Activated effector memory CD4-positive, alpha-beta T cell treated with anti-CD3 and anti-CD28 coated beads, Interleukin-2, amount 50 U/mL, for 16 hours (primary cell): ENCODE measurements around the gene PLXDC2.

Source experiments
- DNase-seq: peaks from one replicate; pipeline ENCODE4 v3.0.0-alpha.2; 2020

Gene PLXDC2

DNA sequence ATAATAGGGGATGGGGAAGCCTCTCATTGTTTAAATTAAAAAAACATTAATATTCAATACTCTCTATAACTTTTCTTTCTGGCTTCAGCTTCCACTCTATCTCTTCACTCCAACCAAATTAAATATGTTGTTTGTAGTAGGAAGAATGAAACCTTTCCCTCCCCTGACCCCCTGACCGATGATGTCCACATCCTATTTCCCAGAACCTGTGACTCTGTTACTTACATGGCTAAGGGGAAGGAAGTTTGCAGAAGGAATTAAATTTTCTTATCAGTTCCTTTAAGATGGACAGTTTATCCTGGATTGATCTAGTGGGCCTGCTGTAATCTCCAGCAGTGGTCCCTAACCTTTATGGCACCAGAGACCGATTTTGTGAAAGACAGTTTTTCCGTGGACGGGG lies 130.0 kb downstream of the PLXDC2 start:
- DNase-seq = no peak

DNA sequence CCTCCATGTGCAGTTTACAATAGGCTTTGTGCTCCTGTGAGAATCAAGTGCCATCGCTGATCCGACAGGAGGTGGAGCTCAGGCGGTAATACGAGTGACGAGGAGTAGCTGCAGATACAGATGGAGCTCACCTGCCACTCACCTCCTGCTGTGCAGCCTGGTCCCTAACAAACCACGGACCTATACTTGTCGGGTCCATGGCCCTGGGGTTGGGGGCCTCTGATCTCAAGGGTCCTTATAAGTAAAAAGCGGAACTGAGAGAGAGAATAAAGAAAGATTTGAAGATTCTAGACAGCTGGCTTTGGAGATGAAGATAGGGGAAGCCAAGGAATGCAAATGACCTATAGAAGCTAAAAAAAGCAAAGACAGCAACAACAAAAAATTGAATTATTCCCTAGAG lies 130.6 kb downstream of the PLXDC2 start:
- DNase-seq = no peak

DNA sequence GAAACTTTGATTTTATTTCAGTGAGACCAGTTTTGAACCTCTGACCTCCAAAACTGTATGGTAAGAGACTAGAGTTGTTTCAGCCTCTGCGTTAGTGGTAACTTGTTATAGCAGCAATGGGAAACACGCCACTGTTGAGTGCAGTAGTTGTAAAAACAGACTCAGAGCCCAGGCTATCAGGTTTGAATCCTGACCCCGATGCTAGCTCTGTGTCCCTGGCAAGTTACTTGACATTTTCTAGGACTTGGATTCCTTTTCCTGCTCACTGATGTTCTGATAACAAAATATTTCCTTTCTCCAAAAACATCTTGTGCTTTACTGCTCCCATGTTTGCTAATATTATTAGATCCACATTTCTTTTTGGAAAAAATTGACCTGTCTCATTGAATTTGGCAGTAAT lies 131.0 kb downstream of the PLXDC2 start:
- DNase-seq = no peak

DNA sequence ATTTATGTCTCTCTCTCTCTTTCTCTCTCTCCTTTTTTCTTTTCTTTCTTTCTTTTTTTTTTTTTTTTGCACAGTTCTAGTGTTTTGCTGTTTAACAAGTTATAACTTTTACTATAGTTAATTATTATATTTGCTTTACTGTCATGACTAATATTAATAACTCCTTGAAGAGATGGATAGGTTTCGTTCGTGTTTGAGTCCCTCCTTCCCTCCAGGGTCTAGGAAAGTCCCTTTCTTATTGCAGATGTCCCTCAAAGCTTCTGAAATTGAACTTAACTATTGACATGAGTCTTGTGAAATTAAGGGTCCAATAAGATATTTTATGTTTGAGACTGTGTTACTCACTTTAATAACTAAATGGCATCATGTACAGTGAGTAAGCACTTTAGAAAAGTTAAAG lies 131.4 kb downstream of the PLXDC2 start:
- DNase-seq = no peak

DNA sequence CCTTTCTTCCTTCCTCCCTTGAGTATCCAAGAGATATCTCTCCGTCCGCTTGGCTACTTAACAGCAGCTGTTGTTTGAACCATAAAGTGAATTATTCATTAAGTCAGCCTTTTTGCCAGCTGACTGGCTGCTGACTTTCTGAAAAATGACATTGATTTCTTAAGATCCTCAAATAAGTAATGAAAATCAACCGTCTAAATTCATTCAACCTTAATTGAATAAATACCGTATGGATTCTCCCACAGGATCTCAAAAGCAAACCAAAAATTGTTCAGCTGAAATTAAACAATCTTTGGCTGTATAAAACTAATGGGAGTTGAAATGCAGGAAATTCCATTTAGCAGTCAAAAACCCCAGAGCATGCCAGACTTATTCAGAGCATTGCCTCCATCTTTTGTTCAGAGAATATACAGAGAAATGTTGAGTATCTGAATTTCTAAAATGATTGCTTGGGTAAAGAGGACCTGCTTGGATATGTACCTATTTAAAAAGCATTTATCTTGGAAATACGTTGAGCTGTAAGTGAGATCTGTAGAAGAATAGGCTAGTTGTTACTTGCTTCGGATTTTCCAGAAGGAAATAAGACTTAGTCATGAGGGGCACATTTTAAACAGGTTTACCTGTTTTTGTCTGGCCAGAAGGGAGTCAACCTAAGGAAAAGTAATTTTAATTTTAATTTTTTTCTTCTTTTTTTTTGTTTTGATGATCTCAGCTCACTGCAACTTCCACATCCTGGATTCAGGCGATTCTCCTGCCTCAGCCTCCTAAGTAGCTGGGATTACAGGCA lies 136.2 kb downstream of the PLXDC2 start:
- no peak for DNase-seq

DNA sequence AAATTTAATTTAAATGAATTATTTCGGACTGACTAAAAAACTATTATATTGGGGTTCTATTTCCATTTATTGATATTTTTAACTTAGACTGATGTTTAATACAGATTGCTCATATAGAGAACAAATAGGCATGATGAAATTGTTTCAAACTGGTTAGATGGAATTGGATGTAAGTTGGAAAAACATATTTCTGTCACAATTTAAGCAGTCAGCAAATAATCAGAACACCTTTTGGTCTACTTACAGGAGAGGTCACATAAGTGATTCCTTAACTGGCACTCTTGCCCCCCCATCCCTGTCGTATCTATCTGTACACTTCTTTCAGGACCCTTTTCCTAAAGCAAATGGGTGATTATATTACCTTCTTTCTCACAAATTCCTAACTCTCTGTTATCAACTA lies 138.4 kb downstream of the PLXDC2 start:
- no peak for DNase-seq

DNA sequence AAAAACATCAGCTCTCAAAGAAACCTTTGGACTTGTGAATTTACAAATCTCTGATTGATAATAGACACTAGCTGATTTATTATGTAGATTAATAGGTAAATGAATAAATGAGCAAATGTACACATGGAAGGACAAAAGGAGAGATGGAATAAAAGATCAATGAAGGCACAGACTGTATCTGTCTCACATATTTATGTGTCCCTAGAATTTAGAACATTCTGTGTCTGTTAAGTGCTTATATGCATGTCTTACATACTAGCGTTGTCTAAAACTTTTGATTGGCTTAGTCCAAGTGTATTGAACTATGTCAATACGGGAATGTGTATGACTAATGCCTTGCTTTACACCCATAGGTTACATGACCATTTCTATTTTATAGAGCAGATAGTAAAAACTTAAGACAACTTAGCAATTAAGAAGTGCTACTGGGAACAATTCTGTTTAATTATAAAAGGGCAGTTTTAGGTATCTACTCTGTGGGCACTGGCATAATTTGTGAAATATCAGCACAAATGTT lies 140.3 kb downstream of the PLXDC2 start:
- DNase-seq = no peak

DNA sequence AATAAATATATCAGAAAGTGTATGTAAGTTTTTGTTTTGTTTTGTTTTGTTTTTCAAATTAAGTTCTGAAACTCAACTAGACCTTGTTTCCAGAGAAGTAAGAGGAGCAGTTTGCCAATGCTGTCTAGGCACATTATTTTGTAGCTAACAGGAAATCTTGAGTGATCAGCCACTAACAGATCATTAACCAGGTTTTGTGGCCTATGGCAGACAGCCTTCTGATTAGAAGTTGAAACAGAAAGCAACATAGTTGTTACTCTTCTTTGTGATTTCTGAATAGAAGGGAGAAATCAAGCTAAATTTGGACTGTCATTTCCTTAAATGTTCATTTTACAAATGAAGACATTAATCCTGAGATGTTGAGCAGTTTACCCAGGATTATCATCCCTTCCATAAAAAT lies 142.6 kb downstream of the PLXDC2 start:
- DNase-seq = no peak

DNA sequence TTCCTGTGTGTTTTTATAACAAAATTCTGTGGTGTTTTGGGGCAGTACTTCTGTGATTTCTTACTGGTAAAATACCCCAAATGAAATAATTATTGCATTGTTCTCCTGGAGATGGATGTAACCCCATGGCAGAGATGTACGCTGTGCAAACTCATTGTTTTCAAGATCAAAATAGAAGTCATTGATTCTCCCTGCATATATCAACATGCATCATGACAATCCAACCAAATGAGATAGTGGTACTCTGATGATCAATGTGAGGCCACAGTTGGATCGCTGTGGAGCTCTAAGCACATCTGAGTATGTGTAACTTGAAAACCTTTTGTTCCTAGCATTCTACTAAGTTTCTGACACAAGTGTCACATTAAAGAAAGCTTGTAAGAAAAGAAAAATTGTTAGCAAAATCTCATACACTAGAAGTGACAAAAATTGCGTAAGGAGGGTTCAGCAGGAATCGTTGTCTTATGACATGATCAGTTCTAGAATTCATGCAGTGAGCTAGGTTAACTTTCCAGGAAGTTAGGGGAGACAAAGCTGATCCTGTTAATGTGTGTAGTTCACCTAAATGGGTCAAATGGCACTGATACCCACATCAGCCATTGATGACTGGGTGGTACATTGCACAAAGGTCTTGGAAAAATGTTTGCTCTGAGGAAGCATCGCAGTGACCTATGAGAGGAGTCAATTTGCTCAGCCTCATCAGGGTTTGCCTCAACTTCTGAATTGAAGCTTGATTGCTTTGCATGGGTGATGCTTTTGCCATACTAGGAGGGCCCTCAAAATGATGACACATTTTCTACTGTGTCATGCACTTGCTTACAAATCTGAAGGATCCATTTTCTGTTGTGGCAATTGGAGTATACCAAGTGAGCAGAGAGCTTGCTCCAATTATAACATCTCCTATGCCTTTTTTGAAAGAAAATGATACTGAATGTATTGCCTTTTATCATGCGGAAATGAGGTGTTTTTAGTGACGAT lies 145.1 kb downstream of the PLXDC2 start:
- DNase-seq = no peak

DNA sequence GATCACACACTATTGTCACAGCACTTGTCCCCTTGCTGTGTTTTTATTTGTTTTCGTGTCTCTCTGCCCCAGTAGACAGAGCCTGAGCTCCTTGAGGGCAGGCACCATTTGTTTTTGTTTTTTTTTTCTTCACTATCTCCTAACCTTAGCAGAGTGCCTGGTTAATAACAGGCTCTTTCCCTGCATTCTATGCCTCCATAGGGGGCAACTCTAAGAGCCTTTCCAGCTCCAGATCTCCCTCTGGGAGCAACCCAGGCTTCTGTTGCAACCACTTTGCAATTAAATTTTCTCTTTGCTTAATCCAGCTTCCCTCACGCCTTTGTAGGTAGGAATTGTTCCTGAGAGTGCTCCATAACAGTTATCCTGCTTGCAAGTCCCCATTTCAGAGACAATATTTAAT lies 148.4 kb downstream of the PLXDC2 start:
- DNase-seq = no peak

DNA sequence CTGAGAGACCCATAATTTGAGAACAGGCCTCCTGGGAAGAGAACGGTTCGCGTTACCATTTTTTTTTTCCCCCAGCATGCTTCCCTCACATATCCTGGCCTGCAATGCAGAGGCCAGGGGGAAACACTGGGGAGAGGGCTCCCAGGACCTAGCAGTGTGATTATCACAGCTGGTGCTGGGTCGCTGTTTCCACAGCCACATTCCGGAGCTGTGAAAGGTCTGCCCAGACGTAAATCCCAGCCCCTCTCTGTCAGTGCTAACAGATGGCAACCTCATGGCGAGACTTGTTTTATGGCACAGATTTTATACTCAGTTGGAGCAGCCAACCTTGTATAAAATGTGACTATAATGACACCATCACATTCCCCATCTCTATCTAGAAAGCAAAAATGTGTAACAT lies 150.5 kb downstream of the PLXDC2 start:
- no peak for DNase-seq

DNA sequence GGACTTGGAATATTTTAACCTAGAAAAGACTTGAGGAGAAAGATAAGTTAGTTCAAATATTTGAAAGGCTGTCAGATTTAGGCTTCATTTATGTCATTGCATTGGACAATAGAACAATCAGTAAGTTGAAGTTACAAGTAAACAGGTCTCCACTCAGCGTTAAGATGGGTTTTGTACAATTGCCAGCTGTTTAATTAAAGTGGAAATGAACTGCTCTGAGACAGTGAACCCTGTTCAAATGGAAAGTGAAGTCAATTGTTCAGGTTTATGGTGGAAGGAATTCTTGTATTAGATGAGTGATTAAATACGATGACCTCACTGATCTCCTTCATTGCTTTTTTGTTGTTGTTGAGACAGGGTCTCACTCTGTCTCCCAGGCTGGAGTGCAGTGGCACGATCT lies 151.7 kb downstream of the PLXDC2 start:
- no peak for DNase-seq

DNA sequence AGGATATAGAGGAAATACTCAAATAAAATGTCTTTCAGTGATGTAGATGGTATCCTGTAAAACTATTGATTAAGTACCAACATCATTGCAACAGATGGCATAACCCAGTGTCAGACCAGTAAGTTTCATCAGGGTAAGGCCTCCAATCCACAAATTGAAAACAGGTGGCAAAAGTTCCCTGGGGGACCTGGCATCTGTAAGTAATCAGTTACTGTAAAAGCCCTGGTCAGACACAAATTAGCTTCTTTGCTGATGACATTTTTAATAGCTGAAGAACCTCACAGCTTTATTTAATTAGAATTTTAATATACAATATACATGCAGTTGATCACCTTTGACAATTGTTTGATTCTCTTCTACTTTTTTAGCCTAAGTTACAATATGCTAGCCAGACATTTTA lies 152.5 kb downstream of the PLXDC2 start:
- no peak for DNase-seq

DNA sequence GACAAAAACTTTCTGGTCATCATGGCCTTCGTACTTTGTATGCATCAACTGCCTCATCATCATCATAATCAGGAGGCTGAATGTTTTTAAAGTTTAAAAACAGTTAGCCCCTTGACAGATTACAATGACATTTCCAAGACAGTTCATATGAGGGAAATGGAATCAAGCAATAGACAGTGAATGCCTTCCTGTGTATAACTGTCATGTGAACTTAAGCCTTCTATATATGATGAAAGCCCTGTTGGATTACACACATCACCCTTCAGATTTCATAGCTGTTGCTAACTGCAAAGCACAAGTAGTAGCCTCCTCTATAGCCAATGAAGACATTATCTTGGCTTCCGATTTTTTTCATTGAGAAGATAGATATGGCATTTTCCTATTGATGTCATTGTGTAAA lies 154.0 kb downstream of the PLXDC2 start:
- DNase-seq = no peak

DNA sequence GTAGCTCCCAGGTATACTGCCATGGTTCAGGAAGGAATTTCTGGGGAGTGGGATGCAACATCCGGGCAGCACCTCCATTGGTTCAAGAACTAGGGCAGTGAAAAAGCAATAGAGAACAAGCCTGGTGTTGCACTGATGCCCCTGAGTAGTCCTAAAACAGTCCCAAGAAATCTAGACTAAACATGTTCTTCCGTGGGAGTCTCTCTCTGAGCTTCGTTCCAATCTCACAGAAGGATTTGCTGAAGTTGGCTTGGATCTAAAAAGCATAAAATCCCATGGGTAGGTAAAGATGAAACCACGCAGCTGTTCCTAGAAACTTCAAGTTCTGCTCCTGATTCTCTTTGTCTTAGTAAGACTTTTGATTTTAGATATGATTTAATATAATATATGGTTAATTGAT lies 154.5 kb downstream of the PLXDC2 start:
- no peak for DNase-seq

DNA sequence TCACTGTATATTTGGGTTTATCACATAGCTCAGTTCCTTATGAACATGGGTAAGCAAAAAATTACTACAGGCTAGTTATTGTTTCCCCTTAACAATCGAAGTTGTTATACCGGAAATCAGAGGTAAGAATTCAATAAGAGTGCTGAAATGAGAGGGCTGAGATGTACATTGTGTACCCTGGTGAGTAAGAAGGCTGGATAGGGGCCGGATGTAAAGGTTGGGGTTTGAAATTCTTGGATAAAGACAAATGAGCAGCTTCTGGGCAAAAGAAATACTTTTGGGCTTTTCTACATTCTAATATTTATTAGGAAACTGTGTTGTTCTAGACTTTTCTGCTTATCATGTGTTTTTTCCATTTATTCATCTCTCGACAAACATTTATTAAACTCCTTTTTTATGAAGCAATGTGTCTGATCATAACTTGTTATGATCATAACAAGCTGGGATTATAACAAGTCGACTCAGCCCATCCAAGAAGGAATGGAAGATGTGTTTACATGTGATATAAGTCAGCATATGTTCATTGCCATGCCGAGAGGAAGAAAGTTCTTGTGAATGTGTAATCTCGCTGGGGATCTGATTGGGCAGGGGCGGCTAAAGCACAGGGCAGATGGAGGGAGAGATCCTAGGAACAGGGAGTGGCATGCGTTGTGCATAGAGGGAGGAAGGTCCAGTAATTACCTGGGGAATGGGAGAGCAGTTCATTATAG lies 155.3 kb downstream of the PLXDC2 start:
- no peak for DNase-seq

DNA sequence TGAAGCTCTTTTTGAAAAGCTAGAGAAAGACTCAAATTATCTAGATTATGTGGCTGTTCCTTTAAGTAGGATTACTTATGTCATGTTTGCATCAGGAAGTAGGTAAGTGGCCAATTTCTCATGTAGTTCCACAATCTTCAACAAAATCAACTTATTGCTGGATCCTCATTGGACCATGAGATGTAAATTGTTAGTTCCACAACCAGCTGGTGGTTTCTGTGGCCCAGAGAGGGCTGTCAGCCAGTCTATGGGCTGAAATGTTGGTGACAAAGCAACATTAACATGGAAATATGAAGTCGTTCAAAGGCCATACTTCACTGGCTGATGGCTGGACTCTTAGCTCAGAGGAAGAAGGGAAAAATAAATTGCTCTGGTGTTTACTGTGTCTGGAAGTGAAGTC lies 157.9 kb downstream of the PLXDC2 start:
- no peak for DNase-seq

DNA sequence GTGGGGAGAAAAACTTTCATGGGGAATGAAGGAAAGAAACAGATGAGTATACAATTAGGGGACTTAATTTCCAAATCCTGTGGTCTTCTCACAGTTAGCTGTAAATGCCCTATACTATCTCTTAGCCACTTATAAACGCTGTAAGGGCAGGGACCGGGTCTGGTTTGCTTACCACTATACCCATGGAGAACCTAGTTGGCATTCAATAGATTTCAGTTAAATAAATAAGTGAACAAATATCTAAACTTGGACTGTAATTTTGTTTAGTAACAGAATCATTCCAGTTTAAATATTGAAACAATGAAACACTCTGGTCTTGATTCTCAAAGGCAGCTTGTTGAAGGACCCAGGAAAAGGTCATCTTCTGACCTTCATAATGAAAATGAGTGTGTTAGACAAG lies 158.3 kb downstream of the PLXDC2 start:
- no peak for DNase-seq

DNA sequence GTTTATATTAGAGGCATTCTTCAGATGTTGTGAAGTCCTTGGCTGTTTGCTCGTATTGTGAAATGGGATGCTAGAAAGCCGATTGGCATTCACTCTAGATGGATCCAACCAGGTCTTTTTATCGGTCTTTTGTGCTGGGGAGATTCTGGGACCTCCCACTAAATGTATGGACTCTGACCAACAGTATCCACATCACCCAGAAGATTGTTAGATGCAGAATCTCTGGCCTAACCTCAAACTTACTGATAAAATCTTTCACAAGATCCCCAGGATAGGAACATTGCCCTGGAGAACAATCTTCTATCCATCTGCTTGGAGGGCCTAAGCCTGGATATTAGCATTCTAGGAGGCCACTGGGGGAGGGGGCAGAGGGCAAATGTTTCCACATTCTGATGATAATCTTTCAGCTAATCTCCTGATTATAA lies 160.9 kb downstream of the PLXDC2 start:
- DNase-seq = no peak

DNA sequence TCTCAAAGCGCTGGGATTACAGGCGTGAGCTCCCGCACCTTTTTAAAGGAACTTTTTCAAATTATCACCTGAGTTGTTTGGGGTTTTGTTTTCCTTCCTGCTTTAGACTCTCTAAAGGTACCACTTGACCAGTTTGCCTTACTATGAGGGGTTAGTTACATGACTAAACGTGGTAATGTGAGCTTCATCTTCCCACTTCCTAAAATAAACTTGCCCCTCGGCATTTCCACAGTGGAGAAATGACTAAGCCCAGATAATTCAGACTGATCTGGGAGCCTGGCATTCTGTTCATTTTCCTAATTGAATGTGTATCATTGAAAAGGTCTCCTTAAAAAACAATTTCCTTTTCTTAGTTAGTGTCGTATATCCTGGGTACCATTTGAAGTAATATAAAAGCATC lies 163.4 kb downstream of the PLXDC2 start:
- no peak for DNase-seq

DNA sequence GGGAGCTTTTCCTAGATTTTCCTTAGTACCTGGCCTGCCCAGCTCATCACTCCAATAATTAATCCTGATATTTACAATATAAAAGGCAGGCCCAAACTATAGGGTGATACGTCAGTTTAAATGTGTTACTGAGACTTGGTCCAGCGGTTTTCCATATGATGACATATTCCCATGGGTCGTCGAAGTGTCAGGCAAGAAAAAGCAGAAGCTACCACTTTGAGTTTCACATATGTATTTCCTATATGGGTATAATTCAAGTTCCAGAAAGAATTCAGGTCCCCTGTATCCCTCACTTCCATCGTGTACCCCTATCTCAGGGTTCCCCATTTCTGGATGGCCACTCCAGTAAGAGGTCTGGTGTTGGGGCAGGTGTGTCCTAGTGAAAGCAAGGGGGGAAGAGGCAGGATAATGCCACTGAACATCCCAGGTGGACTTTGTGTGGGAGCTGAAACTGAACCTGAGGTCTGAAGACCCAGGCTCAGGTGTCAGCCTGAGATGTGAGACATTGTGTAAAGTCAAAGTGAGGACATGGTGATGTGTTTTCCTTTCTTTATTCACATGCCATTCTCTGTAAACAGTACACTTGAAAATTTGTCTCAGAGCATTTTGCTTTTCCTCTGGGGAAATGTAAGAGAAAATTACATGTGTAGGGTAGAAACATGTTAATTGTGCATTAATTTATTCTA lies 167.8 kb downstream of the PLXDC2 start:
- DNase-seq = no peak

DNA sequence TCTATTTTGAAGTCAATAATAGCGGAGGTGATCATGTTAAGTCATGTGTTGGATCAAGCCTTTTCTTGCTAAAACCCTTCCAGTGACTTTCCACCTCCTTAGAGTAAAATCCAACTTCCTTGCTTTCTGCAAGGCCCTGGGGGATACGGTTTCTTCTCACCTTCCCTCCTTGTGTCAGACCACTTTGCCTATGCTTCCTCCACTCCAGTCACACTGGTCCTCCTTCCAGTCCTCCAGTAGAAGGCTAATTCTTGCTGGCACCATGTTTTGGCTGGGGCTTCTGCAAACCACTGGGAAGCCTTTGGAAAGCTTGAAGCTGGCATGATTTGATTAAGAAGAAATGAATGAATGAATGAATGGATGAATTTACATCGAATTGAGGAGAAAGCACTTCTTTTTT lies 169.5 kb downstream of the PLXDC2 start:
- DNase-seq = no peak

DNA sequence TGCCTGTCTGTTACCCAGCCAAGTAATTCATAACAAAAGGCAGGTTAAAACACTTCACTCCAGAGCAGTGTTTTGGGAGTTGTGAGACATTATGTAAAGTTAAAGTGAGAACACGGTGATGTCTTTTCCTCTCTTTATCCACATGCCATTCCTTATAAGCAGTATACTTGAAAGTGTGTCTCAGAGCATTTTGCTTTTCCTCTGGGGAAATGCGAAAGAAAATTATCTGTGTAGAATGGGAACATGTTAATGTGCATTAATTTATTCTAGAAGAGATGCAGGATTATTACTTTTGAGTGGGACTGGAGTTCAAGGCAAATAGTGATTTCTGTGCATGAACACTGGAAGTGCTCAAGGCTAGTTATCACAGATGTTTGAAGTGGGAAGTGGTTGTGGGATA lies 170.4 kb downstream of the PLXDC2 start:
- DNase-seq = no peak
